MCF 10A (cell line): ENCODE measurements around the gene NCOA5. TPM values are rescaled to one million over a fixed set of nuclear protein-coding genes. Genes with fewer than 3 reads are reported as not detected.

Experiments used
- BruUV-seq: library from RNA; stranded (reverse); fragments of 400-500 nt; replicated peaks from 2 replicates; lab custom pipeline; 2021; lab: Mats Ljungman, UMichigan
- CTCF ChIA-PET: fragments of 300-600 bp; sonication (Branson Sonifier 250); formaldehyde crosslinking; extraction: SDS; loops from one replicate; lab custom pipeline; 2021; ENCODE audit warnings: antibody characterized with exemption, inconsistent platforms; lab: Yijun Ruan, JAX
- POLR2A ChIA-PET: fragments of 300-600, 350-650 bp; sonication (Branson Sonifier 250); formaldehyde crosslinking; extraction: SDS; loops from one replicate; lab custom pipeline; 2020; ENCODE audit warnings: antibody characterized with exemption, inconsistent platforms; lab: Yijun Ruan, JAX
- DNase-seq: peaks from one replicate; pipeline ENCODE4 v3.0.0-alpha.2; 2018; ENCODE audit not compliant: unreplicated experiment
- H3K27ac Mint-ChIP-seq: one replicate; pipeline ENCODE4 v1.8.0; 2022; ENCODE audit warnings: mild to moderate bottlenecking, low read depth, mixed read lengths; ENCODE audit not compliant: unreplicated experiment
- H3K27me3 Mint-ChIP-seq: one replicate; pipeline ENCODE4 v1.8.0; 2022; ENCODE audit warnings: mixed read lengths; ENCODE audit not compliant: insufficient read depth, unreplicated experiment
- H3K36me3 Mint-ChIP-seq: one replicate; pipeline ENCODE4 v1.8.0; 2022; ENCODE audit warnings: mild to moderate bottlenecking, moderate library complexity, mixed read lengths; ENCODE audit not compliant: insufficient read depth, unreplicated experiment
- H3K4me1 Mint-ChIP-seq: one replicate; pipeline ENCODE4 v1.8.0; 2022; ENCODE audit warnings: mixed read lengths; ENCODE audit not compliant: insufficient read depth, unreplicated experiment
- H3K4me3 Mint-ChIP-seq: one replicate; pipeline ENCODE4 v1.8.0; 2022; ENCODE audit warnings: mild to moderate bottlenecking, moderate library complexity, mixed read lengths; ENCODE audit not compliant: unreplicated experiment
- H3K9me3 Mint-ChIP-seq: one replicate; pipeline ENCODE4 v1.8.0; 2022; ENCODE audit warnings: mixed read lengths; ENCODE audit not compliant: unreplicated experiment
- CTCF ChIP-seq: fragments of 200-600 bp; IDR thresholded peaks from one replicate; pipeline ENCODE4 v1.8.0; 2022; ENCODE audit warnings: antibody characterized with exemption, mild to moderate bottlenecking; ENCODE audit not compliant: unreplicated experiment
- intact Hi-C: fragments of 100-400 bp; cut with micrococcal nuclease; formaldehyde crosslinking; loops from 2 replicates; pipeline ENCODE4 v1.14.1; 2022
- total RNA-seq: library from RNA; stranded (reverse); gene quantifications from 2 replicates; pipeline ENCODE4 v1.2.3, GENCODE V29; 2022

Gene NCOA5
- total RNA-seq, 1 experiment from 2014 or later: 26.0 TPM

DNA sequence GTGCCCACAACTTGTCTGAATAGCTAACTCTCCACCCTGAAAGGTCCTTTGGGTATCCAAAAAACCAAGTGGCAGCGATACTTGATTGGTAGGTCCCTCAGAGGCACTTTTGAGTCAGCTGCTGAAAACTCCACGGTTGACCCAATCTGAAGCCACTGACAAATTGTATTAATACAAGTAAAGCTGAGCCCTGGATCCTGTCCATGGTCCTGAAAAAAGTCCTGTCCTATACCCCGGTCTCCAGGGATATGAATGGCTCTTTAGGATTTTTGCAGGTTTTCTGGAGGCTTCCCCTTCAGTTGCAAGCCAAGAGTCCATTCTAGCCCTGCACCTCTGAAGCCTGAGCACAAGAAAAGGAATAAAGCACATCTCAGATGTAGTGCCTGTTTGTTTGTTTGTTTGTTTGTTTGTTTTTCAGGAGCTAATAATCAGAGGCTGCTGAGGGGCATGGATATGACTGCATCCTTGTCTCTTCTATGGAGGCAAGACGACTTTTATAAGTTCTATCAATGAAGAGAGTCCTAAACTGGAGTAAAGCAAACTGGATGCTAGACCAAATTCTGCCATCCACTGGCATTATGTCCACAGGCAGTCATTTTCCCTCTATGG, 62.4 kb downstream of the NCOA5 start:
- no TSS peak for BruUV-seq
- peak; percentile 70 for DNase-seq
- no peaks in the 10 kb centered on the region for H3K36me3 Mint-ChIP-seq
- TF ChIP-seq CTCF: no peak
- H3K9me3 Mint-ChIP-seq: no peaks in the 10 kb centered on the region
- CTCF ChIA-PET: interaction anchor here (0.6 to 3.4 kb wide), 8 partner anchors 13 to 1947 kb away, joined by 3 to 23 read pairs (median 3); no protein-coding TSS in a partner anchor
- no peak overlapping the region for H3K27ac Mint-ChIP-seq
- no peak overlapping the region for H3K4me3 Mint-ChIP-seq
- intact Hi-C loops: loop anchor here (10.0 kb wide), 1 partner anchor 297 kb away; no protein-coding TSS in a partner anchor
- POLR2A ChIA-PET: interaction anchor here (1.1 kb wide), 1 partner anchor 13 kb away, joined by 3 read pairs; no protein-coding TSS in a partner anchor
- H3K27me3 Mint-ChIP-seq: peaks cover 48% of the 10 kb centered on the region
- peaks cover 6% of the 10 kb centered on the region for H3K4me1 Mint-ChIP-seq

- no peak overlapping the region for H3K27ac Mint-ChIP-seq
- no peak for TF ChIP-seq CTCF
- ChIA-PET POLR2A (no interaction called here), CTCF (interaction anchor here (0.6 to 1.9 kb wide), 4 partner anchors 9 to 350 kb away, joined by 3 to 8 read pairs (median 5); no protein-coding TSS in a partner anchor)
- H3K9me3 Mint-ChIP-seq: no peaks in the 10 kb centered on the region
- BruUV-seq: no TSS peak
- no peaks in the 10 kb centered on the region for H3K36me3 Mint-ChIP-seq
- no peak for DNase-seq
- H3K27me3 Mint-ChIP-seq: peaks cover 57% of the 10 kb centered on the region
- no peak overlapping the region for H3K4me3 Mint-ChIP-seq
- peaks cover 12% of the 10 kb centered on the region for H3K4me1 Mint-ChIP-seq
- intact Hi-C loops: loop anchor here (10.0 kb wide), 1 partner anchor 299 kb away; no protein-coding TSS in a partner anchor
These were observed 64.4 kb downstream of the NCOA5 start for GRCh38 chr20:46025376-46025783.

- no peak for TF ChIP-seq CTCF
- peaks cover 52% of the 10 kb centered on the region for H3K27me3 Mint-ChIP-seq
- ChIA-PET POLR2A (interaction anchor here (0.7 kb wide), 1 partner anchor 117 kb away, joined by 6 read pairs; no protein-coding TSS in a partner anchor), CTCF (interaction anchor here (0.5 to 2.2 kb wide), 13 partner anchors 10 to 1816 kb away, joined by 3 to 16 read pairs (median 4); partner anchors contain the start of gene CD40)
- no peaks in the 10 kb centered on the region for H3K9me3 Mint-ChIP-seq
- BruUV-seq: no TSS peak
- DNase-seq: no peak
- H3K27ac Mint-ChIP-seq: no peak overlapping the region
- intact Hi-C loops: loop anchor here (2.0 to 10.0 kb wide), 2 partner anchors 63 to 301 kb away; no protein-coding TSS in a partner anchor
- no peak overlapping the region for H3K4me3 Mint-ChIP-seq
- H3K4me1 Mint-ChIP-seq: peaks cover 12% of the 10 kb centered on the region
- H3K36me3 Mint-ChIP-seq: no peaks in the 10 kb centered on the region
These were observed 65.8 kb downstream of the NCOA5 start for GRCh38 chr20:46023999-46024398.

DNA sequence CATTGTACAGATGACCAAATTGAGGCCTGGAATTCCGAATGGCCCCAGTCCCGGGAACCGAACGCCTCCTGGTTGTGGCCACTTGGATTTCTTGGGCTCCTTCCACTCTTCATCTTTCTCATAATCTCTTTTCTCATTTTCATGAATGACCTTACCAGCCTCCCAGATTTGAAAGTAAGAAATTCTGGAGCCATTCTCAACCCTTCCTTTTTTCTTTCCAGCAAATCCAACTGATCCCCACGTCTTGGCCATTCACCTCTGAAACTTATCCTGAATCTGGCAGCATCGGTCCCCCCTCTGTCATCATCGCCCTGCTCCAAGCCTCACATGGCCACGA, 66.6 kb downstream of the NCOA5 start:
- DNase-seq: no peak
- Mint-ChIP-seq H3K4me3 (peak overlapping the region; percentile 29), H3K27ac (no peak overlapping the region), H3K4me1 (peaks cover 12% of the 10 kb centered on the region), H3K36me3 (no peaks in the 10 kb centered on the region), H3K27me3 (peaks cover 55% of the 10 kb centered on the region), H3K9me3 (no peaks in the 10 kb centered on the region)
- POLR2A ChIA-PET: interaction anchor here (0.7 kb wide), 1 partner anchor 118 kb away, joined by 6 read pairs; no protein-coding TSS in a partner anchor
- intact Hi-C loops: loop anchor here (2.0 to 10.0 kb wide), 2 partner anchors 64 to 302 kb away; no protein-coding TSS in a partner anchor
- BruUV-seq: no TSS peak
- peak; percentile 5 for TF ChIP-seq CTCF
- CTCF ChIA-PET: interaction anchor here (0.6 to 2.2 kb wide), 16 partner anchors 9 to 1815 kb away, joined by 3 to 16 read pairs (median 4); partner anchors contain the start of gene CD40
